Measurements from ENCODE around the gene NPSR1.
"Not testable (repeated sequence)": the region's sequence is repeated elsewhere in the genome, so short reads cannot be mapped to it uniquely, and the experiment has no call there.

Gene NPSR1

DNA sequence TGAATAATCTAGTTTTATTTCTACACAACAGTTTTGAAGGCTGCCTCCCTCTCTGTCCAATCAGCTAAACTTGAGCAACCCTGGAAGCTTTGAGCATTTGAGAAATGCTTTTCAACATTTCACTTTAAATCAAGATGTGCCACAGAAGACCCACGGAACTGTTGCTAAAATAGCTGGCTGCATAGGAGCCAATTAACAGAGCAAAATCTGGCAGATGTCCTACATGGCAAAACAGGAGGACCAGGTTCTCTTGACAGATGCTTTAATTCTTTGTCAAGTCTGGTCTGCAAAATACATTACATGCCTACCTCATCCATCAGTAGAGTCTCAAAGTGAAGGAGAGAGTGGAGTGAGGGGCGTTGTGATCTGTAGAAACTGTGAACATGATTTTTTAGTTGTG is 193.4 kb downstream of the NPSR1 start:
- no peak for DNase-seq
- intact Hi-C loops (cut with DNase I), result no loop called here

DNA sequence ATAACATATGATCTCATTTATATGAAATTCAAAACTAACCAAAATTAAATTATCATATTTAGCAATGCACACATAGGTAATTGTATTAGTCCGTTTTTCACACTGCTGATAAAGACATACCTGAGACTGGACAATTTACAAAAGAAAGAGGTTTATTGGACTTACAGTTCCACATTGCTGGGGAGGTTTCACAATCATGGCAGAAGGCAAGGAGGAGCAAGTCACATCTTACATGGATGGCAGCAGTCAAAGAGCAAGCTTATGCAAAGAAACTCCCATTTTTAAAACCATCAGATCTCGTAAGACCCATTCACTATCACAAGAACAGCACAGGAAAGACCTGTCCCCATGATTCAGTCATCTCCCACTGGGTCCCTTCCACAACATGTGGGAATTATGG is 200.4 kb downstream of the NPSR1 start:
- DNase-seq; intact Hi-C loops (cut with DNase I): not testable (repeated sequence)

DNA sequence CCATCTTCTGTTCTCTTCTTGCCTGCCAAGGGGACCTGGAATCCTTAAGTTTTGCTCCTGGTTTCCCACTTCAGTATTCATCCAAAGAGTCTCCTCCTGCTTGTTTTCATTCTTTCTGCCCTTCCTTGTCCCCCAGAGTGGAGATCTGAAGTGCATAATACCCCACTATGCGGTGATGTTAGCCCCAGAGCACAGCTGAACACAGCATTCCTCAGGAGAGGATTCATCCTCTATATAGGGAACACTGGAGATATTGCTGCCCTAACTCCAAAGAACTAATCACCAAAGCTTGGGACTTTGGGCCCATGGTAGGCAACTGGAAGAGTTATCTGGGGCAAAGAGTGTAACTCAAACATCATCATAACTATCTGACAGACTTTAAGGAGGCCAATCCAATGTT is 201.3 kb downstream of the NPSR1 start:
- intact Hi-C loops (cut with DNase I), result not testable (repeated sequence)

DNA sequence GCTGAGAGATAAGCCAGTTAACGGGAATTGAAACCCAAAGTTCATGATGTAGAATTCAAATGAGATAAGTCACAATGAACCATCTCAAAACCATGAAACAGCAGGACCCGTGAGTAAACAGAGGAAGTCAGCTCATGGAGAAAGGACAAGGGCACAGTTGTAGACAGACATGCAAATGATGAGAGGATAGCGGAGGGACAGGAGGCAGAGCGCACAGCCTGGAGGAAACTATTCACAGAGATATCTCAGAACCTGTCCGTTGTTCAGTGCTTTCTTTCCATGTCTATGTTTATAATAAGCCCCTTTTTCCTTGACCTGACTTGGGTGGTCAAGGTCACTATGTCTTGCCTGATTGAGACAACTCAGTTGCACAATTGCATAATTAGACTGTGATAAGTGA is 208.2 kb downstream of the NPSR1 start:
- intact Hi-C loops (cut with DNase I), result not testable (repeated sequence)

More for the DNA sequence above, 201.3 kb downstream of the NPSR1 start:
- DNase-seq, result not testable (repeated sequence)

DNA sequence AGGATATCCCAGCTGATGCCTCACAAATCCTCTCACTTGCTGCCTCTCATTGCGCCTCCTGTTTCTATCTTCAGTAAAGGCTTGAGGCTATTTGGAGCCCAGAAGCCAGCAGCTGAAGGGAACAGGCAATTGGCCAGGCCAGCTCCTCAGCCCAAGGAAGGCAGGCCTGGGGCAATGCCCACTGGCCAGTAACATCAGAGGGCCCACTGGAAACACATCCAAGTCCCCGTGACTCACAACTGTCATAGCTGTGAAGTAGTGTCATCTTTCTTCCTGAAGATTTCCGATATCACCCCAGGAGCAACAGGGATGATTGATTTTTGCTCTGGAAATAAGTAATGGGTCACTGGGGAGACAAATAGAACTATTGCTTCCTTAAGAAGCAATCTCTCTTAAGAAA is 209.3 kb downstream of the NPSR1 start:
- intact Hi-C loops (cut with DNase I); DNase-seq: not testable (repeated sequence)

More for the DNA sequence above, 208.2 kb downstream of the NPSR1 start:
- peak in 1 of 10 donors; percentile 23 for DNase-seq

DNA sequence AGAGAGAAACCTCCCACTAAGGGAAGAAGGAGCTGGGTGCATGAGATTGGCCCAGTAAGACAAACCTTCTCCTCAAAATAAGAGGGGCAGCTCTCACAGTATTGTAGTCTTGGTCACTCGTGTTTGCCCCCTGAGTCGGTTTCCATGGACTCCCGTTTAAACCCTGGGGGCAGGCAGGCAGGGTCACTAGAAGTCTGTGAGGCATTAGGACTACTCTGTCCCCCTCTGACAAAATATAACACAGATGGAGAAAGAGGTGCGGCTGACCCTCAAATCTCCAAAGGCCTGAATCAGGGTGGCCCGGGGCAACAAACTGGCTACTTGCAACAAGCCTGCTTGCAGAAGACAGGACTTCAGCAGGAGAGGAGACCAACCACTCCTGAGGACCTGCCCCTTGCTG is 210.6 kb downstream of the NPSR1 start:
- DNase-seq; intact Hi-C loops (cut with DNase I): not testable (repeated sequence)

DNA sequence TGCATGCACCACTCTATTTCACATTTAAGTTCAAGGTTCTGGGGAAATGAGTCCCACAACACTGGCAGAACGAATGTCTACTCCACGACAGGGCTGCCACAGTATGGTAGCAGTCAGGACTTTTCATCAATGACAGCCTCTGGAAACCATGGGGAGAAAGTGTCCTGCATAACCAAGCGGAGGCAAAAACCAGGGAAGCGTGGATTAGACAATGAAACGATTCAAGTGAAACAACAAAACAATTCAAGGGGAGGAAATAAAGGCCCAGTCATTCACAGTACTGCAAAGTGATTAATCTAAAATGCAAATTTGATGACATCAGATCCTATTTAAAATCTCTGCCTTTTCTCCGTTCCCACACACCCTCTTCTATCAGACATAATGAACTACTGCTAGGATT is 211.0 kb downstream of the NPSR1 start:
- intact Hi-C loops (cut with DNase I), result no loop called here
- DNase-seq, result peak in 6 of 10 donors; percentile 12 to 78 (median 34)

DNA sequence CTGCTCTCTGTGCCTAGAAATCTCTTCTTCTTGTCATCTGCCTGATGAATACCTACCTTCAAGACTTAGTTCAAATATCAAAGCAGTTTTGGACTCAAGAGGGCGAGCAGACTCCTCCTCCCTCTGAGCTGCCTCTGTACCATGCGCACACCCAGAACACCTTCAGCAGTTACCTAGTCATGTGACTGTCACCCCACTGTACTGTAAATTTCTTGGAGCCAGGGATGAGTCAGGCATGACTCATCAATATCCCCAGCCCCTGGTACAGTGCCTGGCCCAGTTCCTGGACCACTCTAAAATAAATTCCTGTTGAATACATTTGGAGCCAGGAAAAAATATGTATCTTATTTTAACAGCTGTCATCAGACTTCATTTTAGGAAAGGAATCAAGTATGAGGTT is 212.0 kb downstream of the NPSR1 start:
- not testable (repeated sequence) for DNase-seq
- intact Hi-C loops (cut with DNase I), result loop anchor here (10.0 kb wide), 1 partner anchor 55 kb away; no protein-coding TSS in a partner anchor

DNA sequence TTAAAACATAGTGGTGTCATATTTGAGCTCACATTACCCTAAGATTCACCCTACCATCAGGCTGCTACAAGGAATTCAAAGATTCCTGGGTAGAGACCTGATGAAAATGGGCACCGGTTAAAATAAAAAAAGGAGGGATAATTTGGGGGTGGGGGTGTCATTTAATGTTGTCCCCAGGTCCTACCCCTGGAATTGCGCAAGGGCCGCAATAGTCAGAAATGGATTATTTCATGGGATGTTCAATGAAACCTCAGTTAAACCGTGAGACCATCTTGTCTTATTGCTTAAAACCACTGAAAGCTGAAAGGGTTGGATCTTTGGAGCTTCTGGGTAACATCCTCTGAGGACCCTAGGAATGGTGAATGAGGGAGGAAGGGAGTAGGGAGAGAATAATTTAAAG is 216.3 kb downstream of the NPSR1 start:
- not testable (repeated sequence) for DNase-seq
- intact Hi-C loops (cut with DNase I), result loop anchor here (10.0 kb wide), 1 partner anchor 50 kb away; no protein-coding TSS in a partner anchor

DNA sequence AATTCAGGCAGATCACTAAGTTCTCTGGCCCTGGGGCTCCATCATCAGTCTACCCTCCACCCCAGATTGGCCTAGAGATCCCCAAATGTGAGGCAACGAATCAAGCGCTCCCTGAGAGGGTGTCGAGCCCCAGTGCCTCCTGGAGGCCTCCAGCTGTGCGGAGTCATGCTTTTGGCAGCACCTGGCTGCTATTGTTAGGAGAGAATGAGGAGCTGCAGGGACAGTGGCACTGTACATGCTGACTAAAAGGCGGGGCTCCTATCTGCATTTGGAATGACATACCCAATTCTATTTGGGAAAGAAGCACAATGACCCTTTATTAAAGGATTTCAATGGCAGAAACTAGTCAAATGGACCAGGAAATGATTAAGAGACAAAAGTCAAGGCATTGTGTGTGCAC is 217.5 kb downstream of the NPSR1 start:
- DNase-seq, result peak in 4 of 10 donors; percentile 17 to 85 (median 32)
- intact Hi-C loops (cut with DNase I), result loop anchor here (10.0 kb wide), 1 partner anchor 49 kb away; no protein-coding TSS in a partner anchor

DNA sequence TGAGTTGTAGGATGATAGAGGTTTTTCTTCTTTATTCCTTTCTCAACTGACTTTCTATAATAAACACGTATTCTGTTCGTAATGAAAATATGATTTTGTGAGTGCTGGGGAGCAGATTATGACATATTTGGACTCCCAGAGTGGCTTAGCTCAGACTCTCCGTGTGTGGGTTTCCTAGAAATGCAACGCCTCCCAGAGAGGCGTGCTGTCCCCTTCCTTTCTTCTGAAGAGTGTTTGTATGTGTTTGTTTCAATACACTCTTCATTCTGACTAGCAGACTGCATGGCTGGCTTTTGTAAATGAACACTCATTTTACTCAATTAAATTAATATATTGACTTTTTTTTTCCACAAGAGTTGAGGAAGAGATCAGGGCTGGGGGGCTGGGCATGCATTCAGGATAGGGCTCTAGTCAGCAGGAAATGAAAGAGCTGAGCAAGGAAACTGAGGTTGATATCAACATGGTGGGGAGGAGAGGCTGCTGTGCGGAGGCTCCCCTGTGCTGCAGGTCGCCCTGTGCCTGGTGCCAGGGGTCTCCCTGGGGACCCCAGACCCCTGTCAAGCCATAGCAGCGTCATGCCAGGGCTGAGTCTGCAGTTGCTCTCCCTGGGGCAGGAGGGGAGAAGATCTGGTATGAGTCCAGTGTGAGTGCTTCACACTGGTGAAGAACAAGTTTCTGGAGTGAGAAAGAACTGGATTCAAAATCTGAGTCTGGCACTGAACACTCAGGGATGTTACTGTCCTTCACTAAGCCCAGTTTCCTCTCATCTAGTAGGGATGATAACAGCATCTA is 221.1 kb downstream of the NPSR1 start:
- DNase-seq, result not testable (repeated sequence)

DNA sequence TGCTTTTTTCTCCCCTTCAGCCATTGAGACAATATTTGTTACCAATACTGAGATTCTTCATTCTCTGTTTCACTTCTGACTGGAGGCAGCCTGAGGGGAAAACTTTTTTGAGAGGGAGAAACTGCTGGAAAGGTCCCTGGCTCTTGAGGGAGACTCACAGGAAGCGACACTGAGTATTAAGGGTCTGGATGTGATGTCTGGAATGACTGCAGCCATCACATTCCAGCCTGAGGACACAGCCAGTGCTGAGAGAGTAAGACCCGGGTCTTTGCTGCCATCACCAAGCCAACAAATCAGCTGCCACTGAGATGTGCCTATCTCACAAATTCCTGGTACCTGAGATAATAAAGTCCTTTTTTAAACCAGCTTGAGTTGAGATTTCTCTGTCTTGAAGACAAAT is 221.9 kb downstream of the NPSR1 start:
- no peak for DNase-seq
- intact Hi-C loops (cut with DNase I), result loop anchor here (10.0 kb wide), 1 partner anchor 45 kb away; no protein-coding TSS in a partner anchor

More for the DNA sequence above, 221.1 kb downstream of the NPSR1 start:
- intact Hi-C loops (cut with DNase I), result loop anchor here (10.0 kb wide), 1 partner anchor 46 kb away; no protein-coding TSS in a partner anchor

DNA sequence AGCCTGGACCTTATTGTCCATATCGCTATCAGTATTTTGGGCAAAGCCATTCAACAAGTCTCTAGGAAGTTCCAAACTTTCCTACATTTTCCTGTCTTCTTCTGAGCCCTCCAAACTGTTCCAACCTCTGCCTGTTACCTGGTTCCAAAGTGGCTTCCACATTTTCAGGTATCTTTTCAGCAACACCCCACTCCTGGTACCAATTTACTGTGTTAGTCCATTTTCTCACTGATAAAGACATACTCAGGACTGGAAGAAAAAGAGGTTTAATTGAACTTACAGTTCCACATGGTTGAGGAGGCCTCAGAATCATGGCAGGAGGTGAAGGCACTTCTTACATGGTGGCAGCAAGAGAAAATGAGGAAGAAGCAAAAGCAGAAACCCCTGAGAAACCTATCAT is 225.8 kb downstream of the NPSR1 start:
- DNase-seq; intact Hi-C loops (cut with DNase I): not testable (repeated sequence)

DNA sequence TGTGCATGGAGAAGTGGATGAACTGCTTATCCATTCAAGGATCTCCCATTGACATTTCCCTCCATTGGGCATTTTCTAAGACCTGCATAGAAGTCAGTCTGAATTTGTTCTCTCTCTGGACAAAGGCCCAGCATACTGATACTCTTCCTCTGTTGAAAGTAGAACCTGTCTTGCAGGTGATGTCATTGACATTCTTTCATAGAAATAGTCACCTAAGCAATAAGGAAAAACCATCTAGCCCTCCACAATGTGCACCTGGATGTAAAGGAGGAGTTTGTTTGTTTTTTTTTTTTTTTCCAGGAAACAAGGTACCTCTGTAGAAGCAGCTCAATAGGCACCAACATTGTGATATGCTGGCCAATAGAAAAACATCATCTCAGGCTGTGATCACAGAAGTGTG is 228.8 kb downstream of the NPSR1 start:
- intact Hi-C loops (cut with DNase I), result no loop called here
- no peak for DNase-seq

DNA sequence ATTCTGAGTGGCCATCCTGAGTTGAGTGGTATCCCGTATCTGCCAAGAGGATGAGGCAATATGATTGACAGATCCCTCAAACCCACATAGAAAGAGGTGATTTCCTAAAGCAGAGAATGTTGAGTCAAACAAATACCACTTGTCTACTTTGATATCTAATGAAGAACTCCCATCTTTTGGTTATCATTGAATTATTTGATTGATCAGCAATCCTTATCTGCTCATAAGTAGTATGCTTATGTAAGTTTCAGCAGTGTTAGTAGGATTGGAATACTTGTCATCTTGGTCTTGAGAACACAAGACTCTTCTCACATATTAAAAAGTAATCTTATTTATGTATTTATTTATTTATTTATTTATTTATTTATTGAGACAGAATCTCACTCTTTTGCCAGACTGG is 231.9 kb downstream of the NPSR1 start:
- DNase-seq, result no peak
- intact Hi-C loops (cut with DNase I), result no loop called here

DNA sequence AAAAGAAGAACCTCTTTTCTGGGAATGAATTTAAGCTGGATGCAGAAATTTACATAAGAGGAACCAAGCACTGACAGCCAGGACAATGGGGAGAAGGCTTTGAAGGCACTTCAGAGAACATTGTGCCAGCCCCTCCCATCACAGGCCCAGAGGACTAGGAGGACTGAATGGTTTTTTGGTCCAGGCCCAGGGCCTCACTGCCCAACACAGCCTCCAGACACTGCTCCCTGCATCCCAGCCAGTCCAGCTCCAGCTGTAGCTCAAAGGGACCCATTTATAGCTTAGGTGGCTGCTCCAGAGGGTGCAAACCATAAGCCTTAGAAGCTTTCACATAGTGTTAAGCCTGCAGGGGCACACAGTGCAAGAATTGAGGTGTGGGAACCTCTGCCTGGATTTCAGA is 237.2 kb downstream of the NPSR1 start:
- DNase-seq, result no peak

More for the DNA sequence above, 237.2 kb downstream of the NPSR1 start:
- intact Hi-C loops (cut with DNase I), result no loop called here
